A549 (cell line): Measurements from ENCODE around the gene U2SURP.

Experiments
- EHMT2 ChIP-seq: fragments of 200-600 bp; sonication (generic); IDR thresholded peaks from 2 replicates; pipeline ENCODE4 v1.6.1; 2016; ENCODE audit warnings: antibody characterized with exemption, low read depth, mild to moderate bottlenecking, moderate library complexity
- EP300 ChIP-seq, 2 experiments: fragments of >200 bp; sonication (Bioruptor Twin); formaldehyde crosslinking; IDR thresholded peaks; 2 replicates in 1 of 2; 3 replicates in 1 of 2; pipeline ENCODE4 v1.6.1; 2016 to 2017
- GATA3 ChIP-seq: IDR thresholded peaks from 2 replicates; pipeline ENCODE4 v1.6.1; 2012; ENCODE audit warnings: borderline replicate concordance
- MAZ ChIP-seq: fragments of 150-350 bp; IDR thresholded peaks from 2 replicates; pipeline ENCODE4 v1.6.1; 2014; ENCODE audit warnings: antibody characterized with exemption, low read depth, low read length, borderline replicate concordance
- MYC ChIP-seq: IDR thresholded peaks from 2 replicates; pipeline ENCODE4 v1.6.1; 2012; ENCODE audit warnings: mild to moderate bottlenecking, inconsistent platforms, low read length, improper control_type of control experiment, borderline replicate concordance
- NFE2L2 ChIP-seq: fragments of 150-350 bp; conservative IDR thresholded peaks from 2 replicates; pipeline ENCODE4 v1.6.1; 2014; ENCODE audit warnings: low read length
- POLR2A ChIP-seq: IDR thresholded peaks from 2 replicates; pipeline ENCODE4 v1.6.1; 2012; ENCODE audit warnings: mild to moderate bottlenecking, low read length
- RAD21 ChIP-seq, 2 experiments: fragments of >200 bp in 1 of 2; sonication (Bioruptor Twin) in 1 of 2; formaldehyde crosslinking in 1 of 2; IDR thresholded peaks in 1 of 2; conservative IDR thresholded peaks in 1 of 2; 2 replicates in 1 of 2; 3 replicates in 1 of 2; pipeline ENCODE4 v1.6.1; 2012 to 2018; ENCODE audit warnings: inconsistent platforms in 1 of 2
- RFX5 ChIP-seq: fragments of 450-650 bp; IDR thresholded peaks from 2 replicates; pipeline ENCODE4 v1.7.1; 2014; ENCODE audit warnings: antibody characterized with exemption, mild to moderate bottlenecking, moderate library complexity
- SMC3 ChIP-seq: fragments of >200 bp; sonication (Bioruptor Twin); formaldehyde crosslinking; IDR thresholded peaks from 3 replicates; pipeline ENCODE4 v1.6.1; 2018; ENCODE audit warnings: inconsistent platforms
- TF ChIP-seq, protein P1 (sequence below): fragments of >200 bp; sonication (Bioruptor Twin); formaldehyde crosslinking; IDR thresholded peaks from 3 replicates; pipeline ENCODE4 v1.5.1; 2016
- TF ChIP-seq, protein P2 (sequence below): fragments of 450-650 bp; IDR thresholded peaks from 2 replicates; pipeline ENCODE4 v1.6.1; 2014; ENCODE audit warnings: antibody characterized with exemption
- TF ChIP-seq, protein P3 (sequence below): fragments of 250-450 bp; sonication (Bioruptor Pico); IDR thresholded peaks from 2 replicates; pipeline ENCODE4 v1.5.0; 2020; ENCODE audit warnings: low read depth, mild to moderate bottlenecking, moderate library complexity

DNA sequence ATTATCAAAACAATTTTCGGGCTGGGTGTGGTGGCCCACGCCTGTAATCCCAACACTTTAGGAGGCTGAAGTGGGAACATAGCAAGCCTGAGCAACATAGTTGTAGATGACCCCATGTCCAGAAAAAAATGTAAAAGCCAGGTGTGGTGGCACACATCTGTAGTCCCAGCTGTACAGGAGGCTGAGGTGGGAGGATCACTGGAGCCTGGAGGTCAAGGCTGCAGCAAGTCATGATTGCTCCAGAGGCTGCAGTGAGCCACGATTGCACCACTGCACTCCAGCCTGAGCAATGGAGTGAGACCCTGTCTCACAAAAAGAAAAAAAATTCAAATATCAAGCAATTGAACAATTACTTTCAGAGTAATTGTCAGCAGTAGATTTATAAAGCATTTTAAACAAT, 29.9 kb upstream of the U2SURP start:
- TF ChIP-seq SMC3 (no peak), EP300 (IDR thresholded peaks at IDR 0.05) (no peak), MAZ (no peak), RAD21 (conservative IDR thresholded peaks at IDR 0.05 in 1 of 2, IDR thresholded peaks at IDR 0.05 in 1 of 2) (no peak), POLR2A (no peak), RFX5 (no peak), NFE2L2 (no peak), GATA3 (no peak), EHMT2 (no peak), MYC (no peak)
- TF ChIP-seq, protein P1, sequence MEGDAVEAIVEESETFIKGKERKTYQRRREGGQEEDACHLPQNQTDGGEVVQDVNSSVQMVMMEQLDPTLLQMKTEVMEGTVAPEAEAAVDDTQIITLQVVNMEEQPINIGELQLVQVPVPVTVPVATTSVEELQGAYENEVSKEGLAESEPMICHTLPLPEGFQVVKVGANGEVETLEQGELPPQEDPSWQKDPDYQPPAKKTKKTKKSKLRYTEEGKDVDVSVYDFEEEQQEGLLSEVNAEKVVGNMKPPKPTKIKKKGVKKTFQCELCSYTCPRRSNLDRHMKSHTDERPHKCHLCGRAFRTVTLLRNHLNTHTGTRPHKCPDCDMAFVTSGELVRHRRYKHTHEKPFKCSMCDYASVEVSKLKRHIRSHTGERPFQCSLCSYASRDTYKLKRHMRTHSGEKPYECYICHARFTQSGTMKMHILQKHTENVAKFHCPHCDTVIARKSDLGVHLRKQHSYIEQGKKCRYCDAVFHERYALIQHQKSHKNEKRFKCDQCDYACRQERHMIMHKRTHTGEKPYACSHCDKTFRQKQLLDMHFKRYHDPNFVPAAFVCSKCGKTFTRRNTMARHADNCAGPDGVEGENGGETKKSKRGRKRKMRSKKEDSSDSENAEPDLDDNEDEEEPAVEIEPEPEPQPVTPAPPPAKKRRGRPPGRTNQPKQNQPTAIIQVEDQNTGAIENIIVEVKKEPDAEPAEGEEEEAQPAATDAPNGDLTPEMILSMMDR, result no peak
- TF ChIP-seq, protein P2, sequence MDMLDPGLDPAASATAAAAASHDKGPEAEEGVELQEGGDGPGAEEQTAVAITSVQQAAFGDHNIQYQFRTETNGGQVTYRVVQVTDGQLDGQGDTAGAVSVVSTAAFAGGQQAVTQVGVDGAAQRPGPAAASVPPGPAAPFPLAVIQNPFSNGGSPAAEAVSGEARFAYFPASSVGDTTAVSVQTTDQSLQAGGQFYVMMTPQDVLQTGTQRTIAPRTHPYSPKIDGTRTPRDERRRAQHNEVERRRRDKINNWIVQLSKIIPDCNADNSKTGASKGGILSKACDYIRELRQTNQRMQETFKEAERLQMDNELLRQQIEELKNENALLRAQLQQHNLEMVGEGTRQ, result no peak
- TF ChIP-seq, protein P3, sequence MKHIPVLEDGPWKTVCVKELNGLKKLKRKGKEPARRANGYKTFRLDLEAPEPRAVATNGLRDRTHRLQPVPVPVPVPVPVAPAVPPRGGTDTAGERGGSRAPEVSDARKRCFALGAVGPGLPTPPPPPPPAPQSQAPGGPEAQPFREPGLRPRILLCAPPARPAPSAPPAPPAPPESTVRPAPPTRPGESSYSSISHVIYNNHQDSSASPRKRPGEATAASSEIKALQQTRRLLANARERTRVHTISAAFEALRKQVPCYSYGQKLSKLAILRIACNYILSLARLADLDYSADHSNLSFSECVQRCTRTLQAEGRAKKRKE (CRISPR knock-in tag), result no peak
